Subcutaneous adipose tissue (tissue), 4 donors: ENCODE results near the gene CORO1A. TPM values are rescaled to one million over a fixed set of nuclear protein-coding genes. Genes with fewer than 3 reads are reported as not detected.

Experiments used
- total RNA-seq, 4 donors: library from RNA; depleted of rRNA; stranded (reverse); fragments of >200 nt; gene quantifications; one replicate each; pipeline ENCODE4 v1.1.0, GENCODE V29; 2016
- TF ChIP-seq, protein P1 (sequence below): fragments of 450-650 bp; IDR thresholded peaks from one replicate; pipeline ENCODE4 v1.5.1; 2016; ENCODE audit warnings: low read depth, mild to moderate bottlenecking, control low read depth, antibody characterized with exemption, moderate library complexity

The CORO1A gene
- total RNA-seq, 4 donors from 2014 or later = 17.5 to 72.6 (median 40.5) TPM

- TF ChIP-seq, protein P1, sequence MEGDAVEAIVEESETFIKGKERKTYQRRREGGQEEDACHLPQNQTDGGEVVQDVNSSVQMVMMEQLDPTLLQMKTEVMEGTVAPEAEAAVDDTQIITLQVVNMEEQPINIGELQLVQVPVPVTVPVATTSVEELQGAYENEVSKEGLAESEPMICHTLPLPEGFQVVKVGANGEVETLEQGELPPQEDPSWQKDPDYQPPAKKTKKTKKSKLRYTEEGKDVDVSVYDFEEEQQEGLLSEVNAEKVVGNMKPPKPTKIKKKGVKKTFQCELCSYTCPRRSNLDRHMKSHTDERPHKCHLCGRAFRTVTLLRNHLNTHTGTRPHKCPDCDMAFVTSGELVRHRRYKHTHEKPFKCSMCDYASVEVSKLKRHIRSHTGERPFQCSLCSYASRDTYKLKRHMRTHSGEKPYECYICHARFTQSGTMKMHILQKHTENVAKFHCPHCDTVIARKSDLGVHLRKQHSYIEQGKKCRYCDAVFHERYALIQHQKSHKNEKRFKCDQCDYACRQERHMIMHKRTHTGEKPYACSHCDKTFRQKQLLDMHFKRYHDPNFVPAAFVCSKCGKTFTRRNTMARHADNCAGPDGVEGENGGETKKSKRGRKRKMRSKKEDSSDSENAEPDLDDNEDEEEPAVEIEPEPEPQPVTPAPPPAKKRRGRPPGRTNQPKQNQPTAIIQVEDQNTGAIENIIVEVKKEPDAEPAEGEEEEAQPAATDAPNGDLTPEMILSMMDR = no peak
Measured at GRCh38 chr16:30179931-30180330, 3.5 kb upstream of the CORO1A start.

GRCh38 chr16:30180741-30181140 lies 2.7 kb upstream of the CORO1A start:
- TF ChIP-seq, protein P1 = no peak

- TF ChIP-seq, protein P1 = no peak
Measured at GRCh38 chr16:30184096-30184890, 891 bp downstream of the CORO1A start.

- TF ChIP-seq, protein P1 = no peak
Measured at GRCh38 chr16:30184891-30185682, 1.7 kb downstream of the CORO1A start.

- TF ChIP-seq, protein P1 = no peak
Measured at GRCh38 chr16:30185683-30186421, 2.5 kb downstream of the CORO1A start.

DNA sequence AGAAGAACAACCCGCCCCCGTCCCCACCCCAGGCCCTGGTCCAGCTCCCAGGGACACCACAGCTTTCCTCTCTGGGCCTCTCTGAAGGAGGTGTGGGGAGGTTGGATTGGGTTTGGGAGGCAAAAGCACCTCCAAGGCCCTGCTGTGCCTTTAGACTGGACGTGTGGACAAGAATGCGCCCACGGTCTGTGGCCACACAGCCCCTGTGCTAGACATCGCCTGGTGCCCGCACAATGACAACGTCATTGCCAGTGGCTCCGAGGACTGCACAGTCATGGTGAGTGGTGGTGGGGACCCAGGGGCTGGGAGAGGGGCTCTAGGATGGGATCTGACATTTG lies 3.0 kb downstream of the CORO1A start:
- TF ChIP-seq, protein P1 = no peak
